ENCODE measurements around the gene MYCN. TPM values are rescaled to one million over a fixed set of nuclear protein-coding genes. Genes with fewer than 3 reads are reported as not detected.

Gene MYCN
- polyA plus RNA-seq, 1 of the 3 experiments (the other 2 are of a cell fraction): 0.03 TPM

- H3K4me3 ChIP-seq (ENCODE audit: low read depth in 2 of 2, low read length in 1 of 2): no peak overlapping the region
- POLR2A ChIA-PET: no interaction called here
- H3K27ac ChIP-seq (ENCODE audit: low read depth in 2 of 2, low read length in 1 of 2): no peak overlapping the region
- H4K20me1 ChIP-seq (ENCODE audit: insufficient read depth): no peaks in the 10 kb centered on the region
- WGBS (ENCODE audit: low lambda C conversion rate): 36% methylated on average over 5 of the region's 5 CpGs
- TF ChIP-seq IRF3 (IDR thresholded peaks at IDR 0.05; ENCODE audit: low read depth, low read length): no peak
- no peak for TF ChIP-seq REST (IDR thresholded peaks at IDR 0.05; ENCODE audit: low read depth, low read length)
- TF ChIP-seq USF2 (IDR thresholded peaks at IDR 0.05; ENCODE audit: borderline replicate concordance, low read depth, low read length): no peak
- no peak for TF ChIP-seq RCOR1 (IDR thresholded peaks at IDR 0.05; ENCODE audit: low read length)
- no peak for TF ChIP-seq RXRA (IDR thresholded peaks at IDR 0.05; ENCODE audit: borderline replicate concordance, low read depth)
- TF ChIP-seq TCF12 (IDR thresholded peaks at IDR 0.05): no peak
- TF ChIP-seq EZH2phosphoT487 (IDR thresholded peaks at IDR 0.05; ENCODE audit: borderline replicate concordance, low read depth): no peak
- TF ChIP-seq ELF1 (IDR thresholded peaks at IDR 0.05): no peak
- H3K79me2 ChIP-seq (ENCODE audit: insufficient read depth): no peaks in the 10 kb centered on the region
- H3K9me3 ChIP-seq: peaks cover 23% of the 10 kb centered on the region
- CTCF ChIA-PET: interaction anchor here (1.2 kb wide), 1 partner anchor 9 kb away, joined by 6 read pairs; no protein-coding TSS in a partner anchor
- no peaks in the 10 kb centered on the region for H3K4me1 ChIP-seq (ENCODE audit: control insufficient read depth in 1 of 2, insufficient read depth in 2 of 2, low read depth in 1 of 2, low read length in 1 of 2)
- H3K27me3 ChIP-seq (ENCODE audit: insufficient read depth): no peaks in the 10 kb centered on the region
- no peaks in the 10 kb centered on the region for H3K36me3 ChIP-seq (replicated peaks in 1 of 2; ENCODE audit: control insufficient read depth in 1 of 2, insufficient read depth in 2 of 2, low read length in 1 of 2)
- H3K9me2 ChIP-seq: no peaks in the 10 kb centered on the region
- DNase-seq: no peak
- no peak overlapping the region for H3K9ac ChIP-seq
- no peaks in the 10 kb centered on the region for H3F3A ChIP-seq (replicated peaks; ENCODE audit: insufficient read depth)
- no peak overlapping the region for H2AFZ ChIP-seq (ENCODE audit: low read depth)
- H3K4me2 ChIP-seq: no peak overlapping the region
Measured at GRCh38 chr2:15901095-15901807, 39.1 kb upstream of the MYCN start.

- 56% methylated on average over 3 of the region's 3 CpGs for WGBS (ENCODE audit: low lambda C conversion rate)
- H3K79me2 ChIP-seq (ENCODE audit: insufficient read depth): no peaks in the 10 kb centered on the region
- DNase-seq: no peak
- ChIA-PET CTCF (interaction anchor here (1.2 kb wide), 1 partner anchor 8 kb away, joined by 6 read pairs; no protein-coding TSS in a partner anchor), POLR2A (no interaction called here)
- no peak overlapping the region for H3K4me2 ChIP-seq
- H3K27me3 ChIP-seq (ENCODE audit: insufficient read depth): no peaks in the 10 kb centered on the region
- H3K36me3 ChIP-seq (replicated peaks in 1 of 2; ENCODE audit: control insufficient read depth in 1 of 2, insufficient read depth in 2 of 2, low read length in 1 of 2): no peaks in the 10 kb centered on the region
- H4K20me1 ChIP-seq (ENCODE audit: insufficient read depth): no peaks in the 10 kb centered on the region
- H2AFZ ChIP-seq (ENCODE audit: low read depth): no peak overlapping the region
- H3K9ac ChIP-seq: no peak overlapping the region
- peaks cover 22% of the 10 kb centered on the region for H3K9me3 ChIP-seq
- H3K27ac ChIP-seq (ENCODE audit: low read depth in 2 of 2, low read length in 1 of 2): no peak overlapping the region
- no peak overlapping the region for H3K4me3 ChIP-seq (ENCODE audit: low read depth in 2 of 2, low read length in 1 of 2)
- H3K4me1 ChIP-seq (ENCODE audit: control insufficient read depth in 1 of 2, insufficient read depth in 2 of 2, low read depth in 1 of 2, low read length in 1 of 2): no peaks in the 10 kb centered on the region
- no peaks in the 10 kb centered on the region for H3K9me2 ChIP-seq
- no peaks in the 10 kb centered on the region for H3F3A ChIP-seq (replicated peaks; ENCODE audit: insufficient read depth)
- TF ChIP-seq EZH2phosphoT487 (IDR thresholded peaks at IDR 0.05; ENCODE audit: borderline replicate concordance, low read depth) (no peak), FOXM1 (IDR thresholded peaks at IDR 0.05; ENCODE audit: low read depth) (no peak), NRF1 (IDR thresholded peaks at IDR 0.05; ENCODE audit: low read depth, low read length) (no peak), MXI1 (IDR thresholded peaks at IDR 0.05; ENCODE audit: low read depth, low read length) (no peak), SIN3A (IDR thresholded peaks at IDR 0.05; ENCODE audit: borderline replicate concordance, low read depth, low read length) (no peak), MAX (IDR thresholded peaks at IDR 0.05; ENCODE audit: low read depth) (no peak), RXRA (IDR thresholded peaks at IDR 0.05; ENCODE audit: borderline replicate concordance, low read depth) (no peak), ELF1 (IDR thresholded peaks at IDR 0.05) (no peak), SMC3 (IDR thresholded peaks at IDR 0.05; ENCODE audit: low read depth, low read length) (no peak), JUND (IDR thresholded peaks at IDR 0.05) (no peak), GATA2 (CRISPR knock-in tag; IDR thresholded peaks at IDR 0.05) (no peak), RFX5 (IDR thresholded peaks at IDR 0.05; ENCODE audit: low read length) (no peak), ZBTB33 (IDR thresholded peaks at IDR 0.05; ENCODE audit: borderline replicate concordance, low read depth) (no peak), GABPA (IDR thresholded peaks at IDR 0.05; ENCODE audit: low read depth) (no peak), CHD2 (IDR thresholded peaks at IDR 0.05; ENCODE audit: low read length, partially characterized antibody) (no peak)
Measured at GRCh38 chr2:15901808-15902130, 38.6 kb upstream of the MYCN start.
